SK-N-SH (cell line): ENCODE measurements around the gene ANO9. TPM values are rescaled to one million over a fixed set of nuclear protein-coding genes. Genes with fewer than 3 reads are reported as not detected.

ENCODE experiments used
- CTCF ChIA-PET: fragments of 300-600, 350-600 bp; formaldehyde crosslinking; extraction: SDS; loops from one replicate; lab custom pipeline; 2021; lab: Yijun Ruan, JAX
- POLR2A ChIA-PET: fragments of 350-600 bp; sonication (Branson Sonifier 250); formaldehyde crosslinking; extraction: SDS; loops from one replicate; lab custom pipeline; 2020; ENCODE audit warnings: antibody characterized with exemption, inconsistent platforms; lab: Yijun Ruan, JAX
- DNase-seq: peaks from one replicate; pipeline ENCODE4 v3.0.0; 2012
- H2AFZ ChIP-seq: fragments of 200-600 bp; sonication (generic); 2 replicates; pipeline ENCODE4 v1.8.1; 2016; ENCODE audit warnings: antibody characterized with exemption, mild to moderate bottlenecking, low read depth
- H3F3A ChIP-seq: fragments of 200-600 bp; sonication (generic); replicated peaks from 2 replicates; pipeline ENCODE3; 2016; ENCODE audit warnings: antibody characterized with exemption, mild to moderate bottlenecking; ENCODE audit not compliant: insufficient read depth
- H3K27ac ChIP-seq, 2 experiments: fragments of 200-500 bp in 1 of 2; fragments of 200-600 bp in 1 of 2; sonication (Bioruptor generic) in 1 of 2; sonication (generic), shearing (Covaris generic) in 1 of 2; 2 replicates each; pipeline versions ENCODE4 v1.5.1 to v1.6.1; 2014 to 2016; ENCODE audit warnings: low read depth in 2 of 2, inconsistent platforms in 1 of 2, low read length in 1 of 2, mild to moderate bottlenecking in 1 of 2, mixed read lengths in 1 of 2
- H3K27me3 ChIP-seq: fragments of 200-600 bp; sonication (generic), shearing (Covaris generic); 2 replicates; pipeline ENCODE4 v1.6.1; 2016; ENCODE audit warnings: mixed run types; ENCODE audit not compliant: insufficient read depth
- H3K36me3 ChIP-seq, 2 experiments: fragments of 200-500 bp in 1 of 2; fragments of 200-600 bp in 1 of 2; sonication (Bioruptor generic) in 1 of 2; sonication (generic) in 1 of 2; replicated peaks in 1 of 2; 2 replicates each; pipeline versions ENCODE3 to v1.5.1; 2014 to 2016; ENCODE audit warnings: low read length in 1 of 2, mild to moderate bottlenecking in 1 of 2; ENCODE audit not compliant: insufficient read depth in 2 of 2, control insufficient read depth in 1 of 2
- H3K4me1 ChIP-seq, 2 experiments: fragments of 200-500 bp in 1 of 2; fragments of 200-600 bp in 1 of 2; sonication (Bioruptor generic) in 1 of 2; sonication (generic), shearing (Covaris generic) in 1 of 2; 2 replicates each; pipeline versions ENCODE4 v1.5.1 to v1.6.1; 2014 to 2016; ENCODE audit warnings: low read depth in 1 of 2, low read length in 1 of 2, mixed run types in 1 of 2; ENCODE audit not compliant: insufficient read depth in 2 of 2, control insufficient read depth in 1 of 2
- H3K4me2 ChIP-seq: fragments of 200-600 bp; sonication (generic), shearing (Covaris generic); 2 replicates; pipeline ENCODE4 v1.6.1; 2017; ENCODE audit warnings: mixed run types
- H3K4me3 ChIP-seq, 2 experiments: fragments of 200-500 bp in 1 of 2; fragments of 200-600 bp in 1 of 2; sonication (Bioruptor generic) in 1 of 2; sonication (generic), shearing (Covaris generic) in 1 of 2; 2 replicates each; pipeline versions ENCODE4 v1.5.1 to v1.8.1; 2014 to 2016; ENCODE audit warnings: low read depth in 2 of 2, inconsistent platforms in 1 of 2, low read length in 1 of 2, mild to moderate bottlenecking in 1 of 2, mixed read lengths in 1 of 2, moderate library complexity in 1 of 2
- H3K79me2 ChIP-seq: fragments of 200-600 bp; sonication (generic); 2 replicates; pipeline ENCODE4 v1.8.1; 2017; ENCODE audit warnings: mild to moderate bottlenecking; ENCODE audit not compliant: insufficient read depth
- H3K9ac ChIP-seq: fragments of 200-600 bp; sonication (generic); 2 replicates; pipeline ENCODE4 v1.6.1; 2017; ENCODE audit warnings: mixed run types
- H3K9me2 ChIP-seq: fragments of 200-600 bp; sonication (generic); 2 replicates; pipeline ENCODE4 v1.6.1; 2017; ENCODE audit warnings: mixed run types
- H3K9me3 ChIP-seq: fragments of 200-600 bp; sonication (generic); 2 replicates; pipeline ENCODE4 v1.6.1; 2017; ENCODE audit warnings: mixed run types, mild to moderate bottlenecking, moderate library complexity
- H4K20me1 ChIP-seq: fragments of 200-600 bp; sonication (generic); 2 replicates; pipeline ENCODE4 v1.6.1; 2017; ENCODE audit warnings: mild to moderate bottlenecking, mixed run types; ENCODE audit not compliant: insufficient read depth
- CHD2 ChIP-seq: fragments of 150-350 bp; IDR thresholded peaks from 2 replicates; pipeline ENCODE4 v1.6.1; 2018; ENCODE audit warnings: low read length; ENCODE audit not compliant: partially characterized antibody
- ELF1 ChIP-seq: IDR thresholded peaks from 2 replicates; pipeline ENCODE4 v1.4.0; 2012
- EZH2phosphoT487 ChIP-seq: fragments of 200-600 bp; sonication (generic); IDR thresholded peaks from 2 replicates; pipeline ENCODE4 v1.6.1; 2017; ENCODE audit warnings: low read depth, mixed run types, mild to moderate bottlenecking, antibody characterized with exemption, moderate library complexity, borderline replicate concordance
- FOSL2 ChIP-seq: IDR thresholded peaks from 2 replicates; pipeline ENCODE4 v1.4.0; 2012; ENCODE audit warnings: low read depth, mild to moderate bottlenecking, moderate library complexity, borderline replicate concordance
- GABPA ChIP-seq: IDR thresholded peaks from 2 replicates; pipeline ENCODE4 v1.4.0; 2012; ENCODE audit warnings: low read depth, mild to moderate bottlenecking
- JUND ChIP-seq: IDR thresholded peaks from 2 replicates; pipeline ENCODE4 v1.4.0; 2012
- MAX ChIP-seq: IDR thresholded peaks from 2 replicates; pipeline ENCODE4 v1.4.0; 2012; ENCODE audit warnings: low read depth
- MEF2A ChIP-seq: IDR thresholded peaks from 2 replicates; pipeline ENCODE4 v1.4.0; 2012; ENCODE audit warnings: low read depth, borderline replicate concordance
- NFIC ChIP-seq: IDR thresholded peaks from 2 replicates; pipeline ENCODE4 v1.4.0; 2012; ENCODE audit warnings: borderline replicate concordance
- NRF1 ChIP-seq: IDR thresholded peaks from 2 replicates; pipeline ENCODE4 v1.6.1; 2012; ENCODE audit warnings: low read depth, mild to moderate bottlenecking, low read length
- POLR2AphosphoS5 ChIP-seq: IDR thresholded peaks from 2 replicates; pipeline ENCODE4 v1.6.1; 2012; ENCODE audit warnings: low read depth, low read length
- RXRA ChIP-seq: IDR thresholded peaks from 2 replicates; pipeline ENCODE4 v1.4.0; 2012; ENCODE audit warnings: low read depth, mild to moderate bottlenecking, borderline replicate concordance
- SIN3A ChIP-seq: IDR thresholded peaks from 2 replicates; pipeline ENCODE4 v1.6.1; 2012; ENCODE audit warnings: low read depth, mild to moderate bottlenecking, low read length, moderate library complexity, borderline replicate concordance
- TAF1 ChIP-seq: IDR thresholded peaks from 2 replicates; pipeline ENCODE4 v1.6.1; 2012; ENCODE audit warnings: low read depth, mild to moderate bottlenecking, low read length, moderate library complexity, borderline replicate concordance
- TCF12 ChIP-seq: IDR thresholded peaks from 2 replicates; pipeline ENCODE4 v1.4.0; 2012
- WGBS: methylation state at CpG from one replicate; pipeline ENCODE4 v1.1.6; 2017; ENCODE audit warnings: low lambda C conversion rate; 5-methylcytosine and 5-hydroxymethylcytosine counted together
- polyA plus RNA-seq, 3 experiments: library from polyadenylated mRNA; depleted of rRNA; stranded (reverse); fragments of >200 nt; gene quantifications; 2 replicates each; pipeline ENCODE4 v1.2.3, GENCODE V29; 2012
- TF ChIP-seq, protein P1 (sequence below): IDR thresholded peaks from 2 replicates; pipeline ENCODE4; 2012
- TF ChIP-seq, protein P2 (sequence below): fragments of 200-600 bp; sonication (generic); IDR thresholded peaks from 2 replicates; pipeline ENCODE4 v1.6.1; 2017; ENCODE audit warnings: antibody characterized with exemption, mild to moderate bottlenecking, moderate library complexity

Gene ANO9
- polyA plus RNA-seq, 1 of the 3 experiments (the other 2 are of a cell fraction) = 0.12 TPM

- TF ChIP-seq POLR2AphosphoS5 (no peak), JUND (no peak)
These were observed 20.5 kb upstream of the ANO9 start (continued) for GRCh38 chr11:462107-462890.

GRCh38 chr11:461626-462025 lies 19.8 kb upstream of the ANO9 start:
- no peak overlapping the region for H3K4me3 ChIP-seq
- H3K4me1 ChIP-seq = no peaks in the 10 kb centered on the region
- CTCF ChIA-PET = interaction anchor here (1.5 kb wide), 1 partner anchor 13 kb away, joined by 8 read pairs; no protein-coding TSS in a partner anchor
- H3K4me2 ChIP-seq = no peak overlapping the region
- H3K9me3 ChIP-seq = no peaks in the 10 kb centered on the region
- DNase-seq = no peak
- H3K27me3 ChIP-seq = no peaks in the 10 kb centered on the region
- H3K27ac ChIP-seq = no peak overlapping the region
- peaks cover 21% of the 10 kb centered on the region; the same call in 1 of the 2 replicates for H3K79me2 ChIP-seq
- WGBS = 99% methylated on average over 6 of the region's 9 CpGs
- POLR2A ChIA-PET = no interaction called here
- H3K9ac ChIP-seq = no peak overlapping the region
- H4K20me1 ChIP-seq = peaks cover 3% of the 10 kb centered on the region; the same call in 1 of the 2 replicates
- H2AFZ ChIP-seq = no peak overlapping the region
- H3K9me2 ChIP-seq = no peaks in the 10 kb centered on the region
- no peak for TF ChIP-seq NRF1
- peaks cover 7 to 8% of the 10 kb centered on the region in 2 experiments for H3K36me3 ChIP-seq
- no peaks in the 10 kb centered on the region for H3F3A ChIP-seq

DNA sequence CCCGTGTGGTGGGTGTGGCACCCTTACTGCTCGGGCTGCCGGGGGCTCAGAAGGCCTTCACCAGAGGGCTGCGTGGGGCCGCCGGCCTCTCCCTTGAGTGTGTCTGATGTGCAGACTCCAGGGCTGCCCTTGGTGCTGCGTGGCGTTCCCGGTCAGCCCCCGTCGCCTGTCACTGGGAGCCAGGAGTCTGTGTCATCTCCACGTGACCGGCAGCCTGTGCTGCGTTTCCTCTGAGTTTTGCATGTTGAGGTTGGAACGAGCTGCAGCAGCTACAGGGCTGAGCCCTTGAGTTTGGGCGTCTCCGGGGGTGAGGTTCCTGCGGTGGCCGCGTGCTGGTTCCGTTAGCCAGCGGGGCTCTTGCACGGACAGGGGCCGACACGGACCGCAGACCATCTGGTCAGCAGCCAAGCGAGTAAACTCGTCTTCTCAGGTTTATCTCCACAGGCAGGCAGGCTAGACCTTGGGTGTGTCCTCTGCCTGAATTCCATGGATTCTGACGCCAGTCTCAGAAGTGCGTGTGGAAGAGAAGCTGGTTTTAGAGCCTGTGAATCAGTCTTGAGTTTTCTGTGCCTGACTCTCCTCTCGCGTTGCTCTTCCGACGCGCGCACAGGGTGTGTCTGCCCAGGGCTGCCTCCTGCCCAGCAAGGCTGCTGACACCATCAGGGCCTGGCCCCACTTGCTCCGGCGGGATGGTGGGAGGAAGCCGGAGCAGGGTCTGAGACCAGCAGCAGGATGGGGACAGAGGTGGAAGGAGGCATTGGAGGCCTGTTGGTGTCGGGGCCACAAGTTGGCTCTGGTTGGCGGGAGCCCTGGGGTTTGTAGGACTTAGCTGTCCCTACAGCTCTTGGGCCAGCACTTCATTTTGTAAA lies 18.8 kb upstream of the ANO9 start:
- Histone ChIP-seq H3K4me1 (no peaks in the 10 kb centered on the region), H3K27me3 (no peaks in the 10 kb centered on the region), H3K9me3 (no peaks in the 10 kb centered on the region), H3F3A (no peaks in the 10 kb centered on the region), H3K9ac (no peak overlapping the region), H3K4me2 (no peak overlapping the region), H3K9me2 (no peaks in the 10 kb centered on the region), H3K79me2 (peaks cover 29% of the 10 kb centered on the region; the same call in 1 of the 2 replicates), H3K4me3 (no peak overlapping the region), H3K36me3 (peaks cover 5 to 8% of the 10 kb centered on the region in 2 experiments), H3K27ac (no peak overlapping the region), H4K20me1 (peaks cover 3% of the 10 kb centered on the region; the same call in 1 of the 2 replicates), H2AFZ (no peak overlapping the region)
- no peak for DNase-seq
- POLR2A ChIA-PET = no interaction called here
- CTCF ChIA-PET = no interaction called here
- 88% methylated on average over 15 of the region's 41 CpGs for WGBS
- TF ChIP-seq TAF1 (no peak), MEF2A (no peak), SIN3A (no peak), TCF12 (no peak), MAX (no peak), RXRA (no peak), NFIC (no peak), FOSL2 (no peak), GABPA (no peak), ELF1 (no peak), NRF1 (no peak), EZH2phosphoT487 (no peak), CHD2 (no peak)
- TF ChIP-seq, protein P1, sequence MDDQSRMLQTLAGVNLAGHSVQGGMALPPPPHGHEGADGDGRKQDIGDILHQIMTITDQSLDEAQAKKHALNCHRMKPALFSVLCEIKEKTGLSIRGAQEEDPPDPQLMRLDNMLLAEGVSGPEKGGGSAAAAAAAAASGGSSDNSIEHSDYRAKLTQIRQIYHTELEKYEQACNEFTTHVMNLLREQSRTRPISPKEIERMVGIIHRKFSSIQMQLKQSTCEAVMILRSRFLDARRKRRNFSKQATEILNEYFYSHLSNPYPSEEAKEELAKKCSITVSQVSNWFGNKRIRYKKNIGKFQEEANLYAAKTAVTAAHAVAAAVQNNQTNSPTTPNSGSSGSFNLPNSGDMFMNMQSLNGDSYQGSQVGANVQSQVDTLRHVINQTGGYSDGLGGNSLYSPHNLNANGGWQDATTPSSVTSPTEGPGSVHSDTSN = no peak
- TF ChIP-seq, protein P2, sequence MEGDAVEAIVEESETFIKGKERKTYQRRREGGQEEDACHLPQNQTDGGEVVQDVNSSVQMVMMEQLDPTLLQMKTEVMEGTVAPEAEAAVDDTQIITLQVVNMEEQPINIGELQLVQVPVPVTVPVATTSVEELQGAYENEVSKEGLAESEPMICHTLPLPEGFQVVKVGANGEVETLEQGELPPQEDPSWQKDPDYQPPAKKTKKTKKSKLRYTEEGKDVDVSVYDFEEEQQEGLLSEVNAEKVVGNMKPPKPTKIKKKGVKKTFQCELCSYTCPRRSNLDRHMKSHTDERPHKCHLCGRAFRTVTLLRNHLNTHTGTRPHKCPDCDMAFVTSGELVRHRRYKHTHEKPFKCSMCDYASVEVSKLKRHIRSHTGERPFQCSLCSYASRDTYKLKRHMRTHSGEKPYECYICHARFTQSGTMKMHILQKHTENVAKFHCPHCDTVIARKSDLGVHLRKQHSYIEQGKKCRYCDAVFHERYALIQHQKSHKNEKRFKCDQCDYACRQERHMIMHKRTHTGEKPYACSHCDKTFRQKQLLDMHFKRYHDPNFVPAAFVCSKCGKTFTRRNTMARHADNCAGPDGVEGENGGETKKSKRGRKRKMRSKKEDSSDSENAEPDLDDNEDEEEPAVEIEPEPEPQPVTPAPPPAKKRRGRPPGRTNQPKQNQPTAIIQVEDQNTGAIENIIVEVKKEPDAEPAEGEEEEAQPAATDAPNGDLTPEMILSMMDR = no peak
